Motor neuron (in vitro differentiated cells): ENCODE measurements around the gene BPIFA3. TPM values are rescaled to one million over a fixed set of nuclear protein-coding genes. Genes with fewer than 3 reads are reported as not detected.

ENCODE experiments used
- ATAC-seq, 8 experiments: fragments of 200-7000 bp; cut with Tn5 transposase; replicated peaks in 6 of 8; 2 replicates each; pipeline ENCODE4 v1.8.0; 2021; ENCODE audit warnings: mild to moderate bottlenecking in 8 of 8, moderate library complexity in 8 of 8
- H3K27ac ChIP-seq, 2 donors: fragments of 250-450 bp; sonication (Bioruptor Pico); 2 replicates each; pipeline ENCODE4 v1.9.0; 2021; ENCODE audit warnings: antibody characterized with exemption in 2 of 2, mild to moderate bottlenecking in 2 of 2, moderate library complexity in 1 of 2
- H3K4me1 ChIP-seq, 2 donors: fragments of 250-450 bp; sonication (Bioruptor Pico); replicated peaks in 1 of 2; 2 replicates each; pipeline ENCODE4 v1.6.1; 2021; ENCODE audit warnings: antibody characterized with exemption in 2 of 2, mild to moderate bottlenecking in 2 of 2, moderate library complexity in 1 of 2
- H3K4me3 ChIP-seq, 5 donors: fragments of 250-450 bp; sonication (Bioruptor Pico); 2 replicates each; pipeline ENCODE4 v1.9.0; 2021; ENCODE audit warnings: antibody characterized with exemption in 5 of 5, mild to moderate bottlenecking in 5 of 5, moderate library complexity in 4 of 5
- WGBS, 10 experiments: fragments of 450-650 bp; shearing (Covaris generic); methylation state at CpG; one replicate each; pipeline ENCODE4 v1.0.0; 2022; 5-methylcytosine and 5-hydroxymethylcytosine counted together
- in situ Hi-C, 9 experiments: fragments of 400-800 bp; cut with MboI; loops; one replicate each; pipeline ENCODE4 v1.15.0; 2021; ENCODE audit warnings: low sequenced_read_pairs in 9 of 9, low pct_unique_long_range_greater_than_20kb in 2 of 9; ENCODE audit not compliant: unreplicated experiment in 9 of 9
- total RNA-seq, 8 experiments: library from RNA; unstranded; fragments of 300-600 nt; gene quantifications; 2 replicates each; pipeline versions ENCODE4 v1.2.3 to v1.2.4, GENCODE V29; 2022

Gene BPIFA3
- total RNA-seq, 8 experiments from 2014 or later: 0.09 to 0.66 (median 0.21) TPM; not detected in 3

- no peak for ATAC-seq
- WGBS, 10 experiments: 31 to 94% (median 74%) methylated on average over 2 to 8 of the region's 9 CpGs
- H3K27ac ChIP-seq: no peak overlapping the region
These were observed 28.7 kb upstream of the BPIFA3 start for GRCh38 chr20:33188421-33188820.

DNA sequence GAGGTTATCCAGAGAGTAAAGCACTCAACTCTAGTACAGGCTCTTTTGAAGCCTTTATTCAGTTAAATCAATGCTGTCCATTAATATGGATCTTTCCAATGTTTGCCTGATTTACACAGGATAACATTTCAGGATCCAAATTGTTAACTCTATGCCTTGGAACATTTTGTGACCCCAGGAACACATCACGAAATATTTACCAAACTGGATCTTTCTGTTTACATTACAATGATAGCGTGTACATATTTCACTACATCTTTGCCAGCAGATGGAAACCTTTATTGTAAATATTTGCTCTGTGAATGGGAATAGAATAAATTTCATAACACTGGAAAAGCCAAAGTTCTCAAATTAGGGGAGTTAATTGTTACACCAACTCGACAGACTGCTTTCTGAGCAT, 25.7 kb upstream of the BPIFA3 start:
- WGBS, 10 experiments: 0 to 56% (median 38%) methylated on average over 2 to 3 of the region's 3 CpGs
- in situ Hi-C loops: no loop called here
- no peak for ATAC-seq

More at GRCh38 chr20:33188421-33188820, 28.7 kb upstream of the BPIFA3 start:
- in situ Hi-C loops: no loop called here
- H3K4me1 ChIP-seq: no peaks in the 10 kb centered on the region
- H3K4me3 ChIP-seq: no peak overlapping the region

GRCh38 chr20:33191955-33192354, 25.2 kb upstream of the BPIFA3 start:
- Histone ChIP-seq H3K4me3 (no peak overlapping the region), H3K27ac (no peak overlapping the region), H3K4me1 (no peaks in the 10 kb centered on the region)
- in situ Hi-C loops: no loop called here
- 0 to 100% (median 60%) methylated on average over 1 of the region's 1 CpG; no CpG with 5 or more reads in 4 of the 10 experiments for WGBS, 10 experiments
- ATAC-seq: no peak

More for the DNA sequence above, 25.7 kb upstream of the BPIFA3 start:
- no peak overlapping the region for H3K4me3 ChIP-seq
- no peak overlapping the region for H3K27ac ChIP-seq
- no peaks in the 10 kb centered on the region for H3K4me1 ChIP-seq

DNA sequence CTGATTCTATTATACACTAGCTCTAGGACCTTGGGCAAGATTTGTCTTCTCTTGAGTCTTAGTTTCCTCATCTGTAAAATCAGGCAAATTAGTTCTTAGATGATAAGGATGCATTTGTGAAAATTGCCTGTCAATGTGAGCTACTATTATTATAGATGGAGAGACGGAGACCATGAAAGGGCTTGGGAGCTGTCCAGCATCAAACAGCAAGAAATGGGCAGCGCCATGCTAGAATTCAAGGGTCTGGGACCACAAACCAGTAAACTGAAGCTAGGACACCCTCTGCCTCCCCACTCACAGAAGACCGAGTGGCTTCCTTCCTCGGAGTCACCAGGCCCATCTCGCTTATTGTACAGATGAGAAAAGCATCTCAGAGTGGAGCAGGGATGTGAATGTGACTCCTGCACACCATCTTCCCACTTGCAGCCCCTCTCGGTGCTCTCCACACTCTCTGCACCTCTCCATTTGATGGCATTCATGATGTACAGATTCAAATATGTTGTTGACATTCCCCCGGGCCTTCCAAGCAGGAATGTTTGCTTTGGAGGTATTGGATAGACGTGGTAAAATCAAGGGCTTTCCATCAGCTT, 24.1 kb upstream of the BPIFA3 start:
- no peak for ATAC-seq
- in situ Hi-C loops: no loop called here
- 0 to 95% (median 43%) methylated on average over 1 to 5 of the region's 8 CpGs; no CpG with 5 or more reads in 4 of the 10 experiments for WGBS, 10 experiments

DNA sequence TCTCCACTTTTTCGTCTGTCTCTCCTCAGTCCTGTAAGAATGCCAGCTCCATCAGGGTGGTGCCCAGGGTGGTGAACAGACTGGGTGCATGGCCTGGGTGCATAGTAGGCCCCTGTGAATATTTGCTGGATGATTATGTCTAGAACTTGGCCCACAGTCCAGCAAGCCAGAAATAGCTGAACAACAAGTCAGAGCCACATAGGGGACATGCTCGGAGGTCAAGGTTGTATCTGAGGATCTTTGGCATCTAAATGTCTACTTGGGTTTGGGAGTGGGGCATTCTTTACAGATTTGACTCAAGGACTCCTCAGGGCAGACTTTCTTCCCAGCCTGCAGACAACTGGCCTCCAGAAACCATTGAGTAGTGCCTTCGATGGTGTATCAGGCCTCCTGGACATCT, 18.1 kb upstream of the BPIFA3 start:
- no peak overlapping the region for H3K4me3 ChIP-seq
- in situ Hi-C loops: no loop called here
- ATAC-seq: no peak
- no peak overlapping the region for H3K27ac ChIP-seq
- H3K4me1 ChIP-seq: no peaks in the 10 kb centered on the region
- WGBS, 10 experiments: 20 to 74% (median 38%) methylated on average over 1 to 3 of the region's 3 CpGs; no CpG with 5 or more reads in 4 of the 10 experiments

More for the DNA sequence above, 24.1 kb upstream of the BPIFA3 start:
- H3K4me3 ChIP-seq: no peak overlapping the region
- H3K4me1 ChIP-seq: no peaks in the 10 kb centered on the region
- no peak overlapping the region for H3K27ac ChIP-seq

DNA sequence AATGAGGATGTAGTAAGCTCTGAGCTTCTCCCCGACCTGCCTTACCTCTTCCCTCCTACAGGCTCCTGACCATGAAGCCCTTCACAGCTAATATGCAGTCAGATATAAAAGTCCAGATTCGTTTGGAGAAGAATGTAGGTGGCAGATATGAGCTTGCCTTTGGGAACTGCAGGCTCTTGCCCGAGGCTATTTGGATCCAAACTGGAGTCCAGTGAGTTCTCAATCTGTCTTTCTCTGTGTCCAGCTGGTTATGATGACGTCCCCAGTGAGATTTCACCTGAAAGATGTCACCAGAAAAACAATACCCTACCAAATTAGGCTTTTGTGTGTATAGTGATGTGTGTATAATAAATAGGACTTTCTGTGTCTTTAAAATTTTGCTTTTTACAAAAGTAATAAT, 14.7 kb upstream of the BPIFA3 start:
- in situ Hi-C loops: no loop called here
- ATAC-seq: no peak
- no peaks in the 10 kb centered on the region for H3K4me1 ChIP-seq
- 0 to 80% (median 28%) methylated on average over 1 to 4 of the region's 4 CpGs for WGBS, 10 experiments
- no peak overlapping the region for H3K27ac ChIP-seq
- no peak overlapping the region for H3K4me3 ChIP-seq

DNA sequence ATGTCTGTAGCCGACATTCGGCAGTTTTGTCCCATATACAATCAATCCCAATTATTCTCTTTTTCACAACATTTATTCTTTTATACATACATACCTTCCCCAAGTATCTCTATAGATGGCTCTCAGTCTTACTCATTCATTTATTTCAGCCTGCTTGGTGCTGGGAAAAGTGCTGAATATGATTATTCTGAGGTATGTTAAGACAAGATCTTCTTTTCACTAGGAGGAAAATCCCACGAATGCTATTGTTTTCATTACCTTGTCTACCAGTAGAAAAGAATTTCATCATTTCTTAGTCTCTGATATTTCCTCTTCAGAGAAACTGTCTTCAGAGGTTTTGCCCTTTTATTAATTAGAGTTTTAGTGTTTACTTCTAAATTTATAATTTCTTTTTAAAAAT, 13.7 kb upstream of the BPIFA3 start:
- Histone ChIP-seq H3K4me1 (no peaks in the 10 kb centered on the region), H3K4me3 (no peak overlapping the region), H3K27ac (no peak overlapping the region)
- in situ Hi-C loops: no loop called here
- WGBS, 10 experiments: 0 to 91% (median 65%) methylated on average over 1 to 3 of the region's 3 CpGs
- ATAC-seq: no peak

GRCh38 chr20:33209789-33210188, 7.4 kb upstream of the BPIFA3 start:
- Histone ChIP-seq H3K4me3 (no peak overlapping the region), H3K4me1 (no peaks in the 10 kb centered on the region), H3K27ac (no peak overlapping the region)
- WGBS, 10 experiments: 0 to 21% (median 4%) methylated on average over 1 to 13 of the region's 13 CpGs; no CpG with 5 or more reads in 2 of the 10 experiments
- ATAC-seq: peak in 5 of 8 experiments; percentile 40 to 90 (median 88)
- in situ Hi-C loops: no loop called here

DNA sequence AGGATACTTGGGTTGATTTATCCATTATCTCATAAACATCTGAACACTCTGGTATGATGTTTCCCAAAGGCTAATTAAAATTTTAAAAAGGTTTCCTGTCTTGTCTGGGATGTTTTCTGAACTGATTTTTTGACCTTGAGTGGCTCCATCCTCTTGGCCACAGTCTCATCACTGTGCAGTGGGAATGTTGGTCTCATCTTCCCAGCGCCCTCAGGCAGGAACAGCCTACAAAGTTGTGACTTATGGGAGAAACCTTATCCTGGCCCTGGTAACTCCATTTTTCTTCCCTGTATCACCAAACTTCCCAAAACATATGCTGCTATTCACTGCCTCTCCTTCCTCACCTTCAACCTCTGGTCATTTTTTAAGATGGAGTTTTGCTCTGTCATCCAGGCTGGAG, 6.8 kb upstream of the BPIFA3 start:
- H3K4me3 ChIP-seq: no peak overlapping the region
- in situ Hi-C loops: no loop called here
- no peak for ATAC-seq
- WGBS, 10 experiments: 0 to 67% (median 38%) methylated on average over 1 of the region's 1 CpG; no CpG with 5 or more reads in 5 of the 10 experiments
- no peaks in the 10 kb centered on the region for H3K4me1 ChIP-seq
- no peak overlapping the region for H3K27ac ChIP-seq

DNA sequence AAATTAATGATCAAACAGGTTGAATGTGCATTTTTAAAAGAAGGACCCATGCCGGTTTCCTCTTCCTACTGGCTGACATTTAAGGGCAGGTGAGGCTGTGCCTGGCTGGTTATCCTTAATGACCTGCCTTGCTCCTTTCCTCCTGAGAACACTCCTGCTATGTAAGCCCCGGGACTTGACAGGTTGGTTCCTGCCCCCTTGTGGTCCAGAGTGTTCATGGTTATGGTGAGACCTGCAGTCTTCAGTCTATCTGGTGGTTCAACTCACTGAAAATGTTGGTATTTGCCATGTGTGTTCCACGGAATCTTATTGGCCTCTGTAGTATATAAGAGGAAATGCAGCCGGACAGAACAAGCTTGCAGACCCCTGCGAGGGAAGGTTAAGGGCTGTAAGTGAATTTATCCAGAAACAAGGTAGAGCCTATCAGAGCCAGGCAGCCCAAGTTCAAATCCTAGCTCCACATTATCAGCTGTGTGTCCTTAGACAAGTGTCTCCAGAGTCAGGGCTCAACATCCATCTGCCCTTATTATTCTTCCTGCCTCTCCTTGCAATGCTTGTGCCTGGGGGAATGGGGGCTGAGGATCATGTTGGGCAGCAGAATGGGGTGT, 5.2 kb upstream of the BPIFA3 start:
- no peak overlapping the region for H3K27ac ChIP-seq
- in situ Hi-C loops: no loop called here
- 0 to 5% (median 0%) methylated on average over 1 to 5 of the region's 5 CpGs; no CpG with 5 or more reads in 3 of the 10 experiments for WGBS, 10 experiments
- peak; percentile 52 to 79 (median 70) for ATAC-seq
- H3K4me1 ChIP-seq: no peaks in the 10 kb centered on the region
- no peak overlapping the region for H3K4me3 ChIP-seq

- H3K27ac ChIP-seq: no peak overlapping the region
- no peaks in the 10 kb centered on the region for H3K4me1 ChIP-seq
- H3K4me3 ChIP-seq: no peak overlapping the region
- ATAC-seq: no peak
- WGBS, 10 experiments: 45 to 100% (median 74%) methylated on average over 1 to 3 of the region's 4 CpGs; no CpG with 5 or more reads in 2 of the 10 experiments
- in situ Hi-C loops: no loop called here
These were observed 7.2 kb downstream of the BPIFA3 start for GRCh38 chr20:33224399-33224798.

DNA sequence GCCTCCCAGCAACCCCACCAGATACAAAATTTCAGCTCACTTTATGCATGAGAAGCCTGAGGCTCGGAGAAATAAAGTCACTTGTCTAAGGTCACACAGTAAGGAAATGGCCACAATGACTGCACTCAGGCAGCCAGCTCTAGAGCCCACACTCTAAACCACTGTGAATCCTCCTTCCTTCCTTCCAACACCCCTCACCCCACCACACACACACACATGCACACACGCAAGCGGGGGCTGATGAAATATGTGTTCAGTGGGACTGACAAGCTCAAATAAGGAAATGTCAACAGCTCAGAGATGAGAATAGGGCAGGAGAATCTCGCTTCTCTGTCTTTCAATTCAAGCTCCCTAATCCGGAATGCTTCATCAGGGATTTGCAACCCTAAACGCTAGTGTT, 12.7 kb downstream of the BPIFA3 start:
- Histone ChIP-seq H3K4me1 (no peaks in the 10 kb centered on the region), H3K27ac (no peak overlapping the region), H3K4me3 (no peak overlapping the region)
- WGBS, 10 experiments: 6 to 75% (median 41%) methylated on average over 1 to 6 of the region's 6 CpGs; no CpG with 5 or more reads in 4 of the 10 experiments
- in situ Hi-C loops: no loop called here
- no peak for ATAC-seq

DNA sequence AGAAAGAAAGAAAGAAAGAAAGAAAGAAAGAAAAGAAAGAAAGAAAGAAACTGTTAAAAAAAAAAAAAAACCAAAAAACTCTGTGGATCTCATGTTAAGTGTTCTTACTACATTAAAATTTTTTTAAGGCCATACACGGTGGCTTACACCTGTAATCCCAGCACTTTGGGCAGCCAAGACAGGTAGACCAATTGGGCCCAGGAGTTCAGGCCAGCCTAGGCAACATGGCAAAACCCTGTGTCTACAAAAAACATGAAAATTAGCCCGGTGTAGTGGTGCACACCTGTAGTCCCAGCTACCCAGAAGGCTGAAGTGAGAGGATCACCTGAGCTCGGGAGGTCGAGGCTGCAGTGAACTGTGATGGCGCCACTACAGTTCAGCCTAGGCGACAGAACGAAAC, 14.1 kb downstream of the BPIFA3 start:
- in situ Hi-C loops: no loop called here
- no peak for ATAC-seq
- WGBS, 10 experiments: 14 to 89% (median 25%) methylated on average over 2 to 6 of the region's 7 CpGs; no CpG with 5 or more reads in 5 of the 10 experiments

More for the DNA sequence above, 14.1 kb downstream of the BPIFA3 start:
- Histone ChIP-seq H3K27ac (no peak overlapping the region), H3K4me3 (no peak overlapping the region), H3K4me1 (no peaks in the 10 kb centered on the region)
